ENCODE data around the gene AKAP13.

- no peak for TF ChIP-seq POLR2A (IDR thresholded peaks at IDR 0.05; ENCODE audit: extremely low read depth, insufficient read length)
- TF ChIP-seq, protein P1, sequence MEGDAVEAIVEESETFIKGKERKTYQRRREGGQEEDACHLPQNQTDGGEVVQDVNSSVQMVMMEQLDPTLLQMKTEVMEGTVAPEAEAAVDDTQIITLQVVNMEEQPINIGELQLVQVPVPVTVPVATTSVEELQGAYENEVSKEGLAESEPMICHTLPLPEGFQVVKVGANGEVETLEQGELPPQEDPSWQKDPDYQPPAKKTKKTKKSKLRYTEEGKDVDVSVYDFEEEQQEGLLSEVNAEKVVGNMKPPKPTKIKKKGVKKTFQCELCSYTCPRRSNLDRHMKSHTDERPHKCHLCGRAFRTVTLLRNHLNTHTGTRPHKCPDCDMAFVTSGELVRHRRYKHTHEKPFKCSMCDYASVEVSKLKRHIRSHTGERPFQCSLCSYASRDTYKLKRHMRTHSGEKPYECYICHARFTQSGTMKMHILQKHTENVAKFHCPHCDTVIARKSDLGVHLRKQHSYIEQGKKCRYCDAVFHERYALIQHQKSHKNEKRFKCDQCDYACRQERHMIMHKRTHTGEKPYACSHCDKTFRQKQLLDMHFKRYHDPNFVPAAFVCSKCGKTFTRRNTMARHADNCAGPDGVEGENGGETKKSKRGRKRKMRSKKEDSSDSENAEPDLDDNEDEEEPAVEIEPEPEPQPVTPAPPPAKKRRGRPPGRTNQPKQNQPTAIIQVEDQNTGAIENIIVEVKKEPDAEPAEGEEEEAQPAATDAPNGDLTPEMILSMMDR (IDR thresholded peaks at IDR 0.05; ENCODE audit: low read depth, low read length), result no peak
Observed at GRCh38 chr15:85415783-85416182, 35.4 kb downstream of the AKAP13 start.

All from NB4 (cell line).